HepG2 (cell line): ENCODE results near the gene ATG4B. TPM values are rescaled to one million over a fixed set of nuclear protein-coding genes. Genes with fewer than 3 reads are reported as not detected.

Experiments
- CTCF ChIP-seq: sonication (generic); formaldehyde crosslinking; IDR thresholded peaks from 2 replicates; pipeline ENCODE4 v1.5.0; 2020; ENCODE audit warnings: mild to moderate bottlenecking, missing genetic modification reagents, moderate library complexity
- DBP ChIP-seq: sonication (generic); formaldehyde crosslinking; IDR thresholded peaks from 2 replicates; pipeline ENCODE4 v1.4.0; 2020; ENCODE audit warnings: missing genetic modification reagents; ENCODE audit errors: not compliant biosample characterization
- ETV6 ChIP-seq: sonication (generic); formaldehyde crosslinking; conservative IDR thresholded peaks from 2 replicates; pipeline ENCODE4 v1.4.0; 2020; ENCODE audit warnings: missing genetic modification reagents
- FOXP1 ChIP-seq, 2 experiments: fragments of 450-650 bp in 1 of 2; IDR thresholded peaks; 2 replicates each; pipeline ENCODE4 v1.6.1; 2017 to 2018; ENCODE audit warnings: antibody characterized with exemption in 1 of 2
- HNF4G ChIP-seq, 2 experiments: sonication (generic) in 1 of 2; formaldehyde crosslinking in 1 of 2; IDR thresholded peaks; 2 replicates each; pipeline versions ENCODE4 v1.4.0 to v1.6.1; 2011 to 2020; ENCODE audit warnings: borderline replicate concordance in 2 of 2, low read depth in 2 of 2, mild to moderate bottlenecking in 2 of 2, low read length in 1 of 2, missing genetic modification reagents in 1 of 2, moderate library complexity in 1 of 2
- ISL2 ChIP-seq: sonication (generic); formaldehyde crosslinking; IDR thresholded peaks from 2 replicates; pipeline ENCODE4 v1.5.0; 2020; ENCODE audit warnings: missing genetic modification reagents
- KAT2B ChIP-seq: fragments of 150-350 bp; IDR thresholded peaks from 2 replicates; pipeline ENCODE4 v1.6.1; 2014; ENCODE audit warnings: low read depth, low read length, borderline replicate concordance
- POLR2AphosphoS5 ChIP-seq: IDR thresholded peaks from 2 replicates; pipeline ENCODE4 v1.6.1; 2012; ENCODE audit warnings: low read depth, low read length
- PRDM15 ChIP-seq: sonication (generic); formaldehyde crosslinking; IDR thresholded peaks from 2 replicates; pipeline ENCODE4 v1.4.0; 2020; ENCODE audit warnings: missing genetic modification reagents
- RAD51 ChIP-seq: fragments of 450-650 bp; IDR thresholded peaks from 2 replicates; pipeline ENCODE4 v1.6.1; 2016; ENCODE audit warnings: borderline replicate concordance
- RORA ChIP-seq: sonication (generic); formaldehyde crosslinking; IDR thresholded peaks from 2 replicates; pipeline ENCODE4 v1.5.0; 2020; ENCODE audit warnings: mild to moderate bottlenecking, missing genetic modification reagents, moderate library complexity
- ZBTB34 ChIP-seq: sonication (generic); formaldehyde crosslinking; IDR thresholded peaks from 2 replicates; pipeline ENCODE4 v1.8.0; 2022; ENCODE audit warnings: mild to moderate bottlenecking, missing genetic modification reagents
- ZNF512B ChIP-seq: sonication (generic); formaldehyde crosslinking; IDR thresholded peaks from 2 replicates; pipeline ENCODE4 v1.5.1; 2020; ENCODE audit warnings: missing genetic modification reagents, mild to moderate bottlenecking, borderline replicate concordance
- ZNF546 ChIP-seq: sonication (generic); formaldehyde crosslinking; conservative IDR thresholded peaks from 2 replicates; pipeline ENCODE4 v1.8.1; 2023; ENCODE audit warnings: mild to moderate bottlenecking, missing genetic modification reagents
- ZSCAN12 ChIP-seq: sonication (generic); formaldehyde crosslinking; IDR thresholded peaks from 2 replicates; pipeline ENCODE4 v1.9.0; 2021; ENCODE audit warnings: mild to moderate bottlenecking, missing genetic modification reagents
- polyA plus RNA-seq, 8 experiments: library from polyadenylated mRNA; depleted of rRNA in 3 of 8; stranded (reverse) in 7 of 8; unstranded in 1 of 8; fragments of >200 nt; fragmentation: Illumina TruSeq in 4 of 8; extraction: Trizol in 4 of 8; gene quantifications; 2 replicates each; pipeline versions ENCODE4 v1.2.1 to v1.2.3, GENCODE V29; 2011 to 2016; ENCODE audit warnings: low read depth in 4 of 8, missing spikeins in 1 of 8, mixed read lengths in 1 of 8; ENCODE audit not compliant: insufficient read depth in 1 of 8
- total RNA-seq, 5 experiments: library from RNA; depleted of rRNA; stranded (reverse); fragments of >200 nt; fragmentation: Illumina TruSeq; extraction: Trizol; gene quantifications; 2 replicates each; pipeline ENCODE4 v1.2.3, GENCODE V29; 2016; ENCODE audit warnings: low read depth in 1 of 5

ATG4B gene
- total and polyA plus RNA-seq, 2 of the 13 experiments (the other 11 are each of a cell fraction or from before 2014, with no cell fraction given) = 95.5 to 239 TPM

GRCh38 chr2:241609859-241610793, 27.4 kb upstream of the ATG4B start (continued):
- TF ChIP-seq DBP (CRISPR knock-in tag) (no peak), CTCF (CRISPR knock-in tag) (peak; percentile 90), KAT2B (no peak), ZSCAN12 (CRISPR knock-in tag) (no peak), RORA (no peak), ETV6 (CRISPR knock-in tag) (no peak; the same call in 1 of the 2 replicates), ZNF546 (no peak; the same call in 1 of the 2 replicates), RAD51 (no peak), POLR2AphosphoS5 (peak; percentile 63), ISL2 (peak; percentile 34), PRDM15 (CRISPR knock-in tag) (peak; percentile 26; the same call in 1 of the 2 replicates), HNF4G (IDR thresholded peaks at IDR 0.05; ENCODE audit: borderline replicate concordance, low read depth, low read length) (no peak), HNF4G (CRISPR knock-in tag; IDR thresholded peaks at IDR 0.05; ENCODE audit: borderline replicate concordance, low read depth) (peak; percentile 82), FOXP1 (IDR thresholded peaks at IDR 0.05) (no peak), FOXP1 (CRISPR knock-in tag; IDR thresholded peaks at IDR 0.05) (peak; percentile 48), ZNF512B (no peak), ZBTB34 (CRISPR knock-in tag) (peak; percentile 47; the same call in 1 of the 2 replicates)
